Astrocyte (in vitro differentiated cells and primary cell): ENCODE measurements around the gene SELENOP. TPM values are rescaled to one million over a fixed set of nuclear protein-coding genes. Genes with fewer than 3 reads are reported as not detected.

Source experiments
- DNase-seq: peaks from one replicate; pipeline ENCODE4 v3.0.0-alpha.2; 2010; ENCODE audit warnings: low read depth
- FAIRE-seq: peaks from 2 replicates; lab custom pipeline; 2011; peaks lifted over from hg19 to GRCh38; lab: Jason Lieb, UNC
- H2AFZ ChIP-seq: 2 replicates; pipeline ENCODE4 v1.6.0; 2012; ENCODE audit warnings: low read depth, low read length, inconsistent platforms
- H3K27ac ChIP-seq: 2 replicates; pipeline ENCODE4 v1.5.1; 2011; ENCODE audit warnings: low read depth, low read length, inconsistent platforms
- H3K27me3 ChIP-seq: 2 replicates; pipeline ENCODE4 v1.6.0; 2011; ENCODE audit warnings: low read length, inconsistent platforms; ENCODE audit not compliant: insufficient read depth
- H3K36me3 ChIP-seq: 2 replicates; pipeline ENCODE4 v1.5.1; 2011; ENCODE audit warnings: low read length, inconsistent platforms; ENCODE audit not compliant: insufficient read depth
- H3K4me1 ChIP-seq: 2 replicates; pipeline ENCODE4 v1.5.1; 2011; ENCODE audit warnings: low read length, inconsistent platforms; ENCODE audit not compliant: insufficient read depth
- H3K4me2 ChIP-seq: 2 replicates; pipeline ENCODE4 v1.6.0; 2012; ENCODE audit warnings: low read length, inconsistent platforms
- H3K4me3 ChIP-seq: 2 replicates; pipeline ENCODE4 v1.5.1; 2011; ENCODE audit warnings: low read depth, mild to moderate bottlenecking, low read length, inconsistent platforms; ENCODE audit not compliant: insufficient read depth
- H3K79me2 ChIP-seq: 2 replicates; pipeline ENCODE4 v1.6.0; 2012; ENCODE audit warnings: mild to moderate bottlenecking, low read length, inconsistent platforms; ENCODE audit not compliant: insufficient read depth
- H3K9ac ChIP-seq: 2 replicates; pipeline ENCODE4 v1.6.0; 2012; ENCODE audit warnings: mild to moderate bottlenecking, low read length, inconsistent platforms
- H3K9me3 ChIP-seq: 2 replicates; pipeline ENCODE4 v1.5.1; 2012; ENCODE audit warnings: low read depth, mild to moderate bottlenecking, low read length, inconsistent platforms; ENCODE audit not compliant: insufficient read depth
- H4K20me1 ChIP-seq: 2 replicates; pipeline ENCODE4 v1.6.0; 2012; ENCODE audit warnings: low read length, inconsistent platforms; ENCODE audit not compliant: insufficient read depth
- H3K27ac Mint-ChIP-seq: one replicate; pipeline ENCODE4 v1.8.0; 2021; ENCODE audit warnings: mild to moderate bottlenecking, mixed read lengths; ENCODE audit not compliant: unreplicated experiment
- H3K27me3 Mint-ChIP-seq: one replicate; pipeline ENCODE4 v1.8.0; 2021; ENCODE audit warnings: low read depth, mixed read lengths; ENCODE audit not compliant: unreplicated experiment
- H3K36me3 Mint-ChIP-seq: one replicate; pipeline ENCODE4 v1.8.0; 2021; ENCODE audit warnings: low read depth, mixed read lengths; ENCODE audit not compliant: unreplicated experiment
- H3K4me1 Mint-ChIP-seq: one replicate; pipeline ENCODE4 v1.8.0; 2021; ENCODE audit warnings: low read depth, mixed read lengths; ENCODE audit not compliant: unreplicated experiment
- H3K4me3 Mint-ChIP-seq: one replicate; pipeline ENCODE4 v1.8.0; 2021; ENCODE audit warnings: mild to moderate bottlenecking, moderate library complexity, mixed read lengths; ENCODE audit not compliant: unreplicated experiment
- H3K9me3 Mint-ChIP-seq: one replicate; pipeline ENCODE4 v1.8.0; 2021; ENCODE audit warnings: mild to moderate bottlenecking, mixed read lengths; ENCODE audit not compliant: unreplicated experiment
- EZH2 ChIP-seq: IDR thresholded peaks from 2 replicates; pipeline ENCODE4 v1.6.1; 2012; ENCODE audit warnings: mild to moderate bottlenecking, low read length, inconsistent platforms; ENCODE audit not compliant: insufficient read depth
- total RNA-seq: library from RNA; stranded (reverse); gene quantifications from 2 replicates; pipeline ENCODE4 v1.2.1, GENCODE V29; 2021
- TF ChIP-seq, protein P1 (sequence below): IDR thresholded peaks from 2 replicates; pipeline ENCODE4 v1.5.1; 2011; ENCODE audit warnings: low read depth, mild to moderate bottlenecking, inconsistent platforms, low read length, moderate library complexity; ENCODE audit not compliant: insufficient read depth

SELENOP gene
- total RNA-seq, 1 donor from 2014 or later = 11.6 TPM

DNA sequence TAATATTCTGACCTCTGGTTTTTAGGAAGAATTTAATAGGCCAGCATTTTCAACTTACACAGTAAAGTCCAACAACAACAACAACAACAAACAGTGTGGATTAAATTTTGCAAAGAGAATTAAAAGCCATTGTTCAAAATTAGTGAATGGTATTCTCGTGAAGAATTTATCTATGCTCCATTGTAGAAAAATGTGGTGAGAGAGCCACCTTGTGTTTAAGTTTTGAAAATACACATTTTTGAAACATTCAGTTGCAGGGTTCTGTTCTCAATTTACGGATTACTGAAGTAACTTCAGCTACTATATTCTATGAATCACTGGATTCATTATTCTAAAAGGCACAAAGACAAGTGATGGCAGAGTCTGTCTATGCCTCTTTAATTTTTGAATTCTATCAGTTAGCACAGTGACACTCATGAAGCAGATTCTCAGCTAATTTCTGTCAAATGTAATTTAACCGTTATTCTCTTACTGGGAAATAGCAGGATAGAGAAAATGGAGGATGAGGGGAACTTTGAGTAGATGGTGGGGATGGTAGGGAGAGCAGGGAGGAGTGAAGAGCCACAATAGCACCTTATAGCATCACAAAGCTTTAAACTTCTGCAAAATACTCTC lies 44.1 kb downstream of the SELENOP start:
- no peak overlapping the region for H3K4me3 Mint-ChIP-seq

DNA sequence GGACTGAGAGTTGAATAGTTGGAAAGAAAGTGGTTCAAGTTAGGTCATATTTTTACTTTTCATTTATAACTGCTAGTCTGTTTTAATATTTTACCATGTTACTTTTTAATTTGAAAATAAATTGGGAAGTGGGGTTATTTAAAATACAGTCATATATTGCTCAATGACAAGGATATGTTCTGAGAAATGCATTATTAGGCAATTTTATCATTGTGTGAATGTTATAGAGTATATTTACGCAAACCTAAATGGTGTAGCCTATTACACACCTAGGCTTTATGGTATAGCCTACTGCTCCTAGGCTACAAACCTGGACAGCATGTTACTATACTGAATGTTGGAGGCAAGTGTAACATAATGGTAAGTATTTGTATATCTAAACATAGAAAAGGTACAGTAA lies 49.9 kb downstream of the SELENOP start:
- H3K4me1 Mint-ChIP-seq = peaks cover 6% of the 10 kb centered on the region
- no peak overlapping the region for H3K27ac Mint-ChIP-seq

More for the DNA sequence above, 44.1 kb downstream of the SELENOP start:
- no peak overlapping the region for H3K27ac Mint-ChIP-seq
- Histone ChIP-seq H3K36me3 (no peaks in the 10 kb centered on the region), H3K9me3 (no peaks in the 10 kb centered on the region), H3K9ac (no peak overlapping the region), H3K27me3 (no peaks in the 10 kb centered on the region), H3K27ac (no peak overlapping the region), H3K4me3 (no peak overlapping the region), H2AFZ (no peak overlapping the region), H4K20me1 (no peaks in the 10 kb centered on the region), H3K4me2 (no peak overlapping the region), H3K79me2 (no peaks in the 10 kb centered on the region), H3K4me1 (no peaks in the 10 kb centered on the region)
- TF ChIP-seq EZH2 = no peak
- TF ChIP-seq, protein P1, sequence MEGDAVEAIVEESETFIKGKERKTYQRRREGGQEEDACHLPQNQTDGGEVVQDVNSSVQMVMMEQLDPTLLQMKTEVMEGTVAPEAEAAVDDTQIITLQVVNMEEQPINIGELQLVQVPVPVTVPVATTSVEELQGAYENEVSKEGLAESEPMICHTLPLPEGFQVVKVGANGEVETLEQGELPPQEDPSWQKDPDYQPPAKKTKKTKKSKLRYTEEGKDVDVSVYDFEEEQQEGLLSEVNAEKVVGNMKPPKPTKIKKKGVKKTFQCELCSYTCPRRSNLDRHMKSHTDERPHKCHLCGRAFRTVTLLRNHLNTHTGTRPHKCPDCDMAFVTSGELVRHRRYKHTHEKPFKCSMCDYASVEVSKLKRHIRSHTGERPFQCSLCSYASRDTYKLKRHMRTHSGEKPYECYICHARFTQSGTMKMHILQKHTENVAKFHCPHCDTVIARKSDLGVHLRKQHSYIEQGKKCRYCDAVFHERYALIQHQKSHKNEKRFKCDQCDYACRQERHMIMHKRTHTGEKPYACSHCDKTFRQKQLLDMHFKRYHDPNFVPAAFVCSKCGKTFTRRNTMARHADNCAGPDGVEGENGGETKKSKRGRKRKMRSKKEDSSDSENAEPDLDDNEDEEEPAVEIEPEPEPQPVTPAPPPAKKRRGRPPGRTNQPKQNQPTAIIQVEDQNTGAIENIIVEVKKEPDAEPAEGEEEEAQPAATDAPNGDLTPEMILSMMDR = peak; percentile 42
- peaks cover 3% of the 10 kb centered on the region for H3K9me3 Mint-ChIP-seq
- peak; percentile 96 for FAIRE-seq
- no peaks in the 10 kb centered on the region for H3K36me3 Mint-ChIP-seq
- DNase-seq = no peak
- no peaks in the 10 kb centered on the region for H3K4me1 Mint-ChIP-seq
- H3K27me3 Mint-ChIP-seq = peaks cover 3% of the 10 kb centered on the region

More for the DNA sequence above, 49.9 kb downstream of the SELENOP start:
- Mint-ChIP-seq H3K4me3 (no peak overlapping the region), H3K36me3 (no peaks in the 10 kb centered on the region), H3K27me3 (peaks cover 3% of the 10 kb centered on the region), H3K9me3 (no peaks in the 10 kb centered on the region)
- Histone ChIP-seq H2AFZ (no peak overlapping the region), H3K79me2 (no peaks in the 10 kb centered on the region), H3K36me3 (no peaks in the 10 kb centered on the region), H3K4me2 (no peak overlapping the region), H3K9me3 (no peaks in the 10 kb centered on the region), H3K27me3 (no peaks in the 10 kb centered on the region), H3K9ac (no peak overlapping the region), H4K20me1 (no peaks in the 10 kb centered on the region), H3K4me1 (no peaks in the 10 kb centered on the region), H3K4me3 (no peak overlapping the region), H3K27ac (no peak overlapping the region)
- DNase-seq (no peak), FAIRE-seq (no peak)
- TF ChIP-seq EZH2 = no peak
- TF ChIP-seq, protein P1 = no peak
